AG04450 (cell line): ENCODE data around the gene MPPED2. TPM values are rescaled to one million over a fixed set of nuclear protein-coding genes. Genes with fewer than 3 reads are reported as not detected.

Experiments used
- CTCF ChIA-PET: fragments of 300-600, 350-600 bp; formaldehyde crosslinking; extraction: SDS; loops from one replicate; lab custom pipeline; 2022; ENCODE audit warnings: antibody characterized with exemption, inconsistent platforms; lab: Charles Lee
- POLR2A ChIA-PET: fragments of 350-600 bp; formaldehyde crosslinking; extraction: SDS; loops from one replicate; lab custom pipeline; 2021; ENCODE audit warnings: antibody characterized with exemption, inconsistent platforms; lab: Yijun Ruan, JAX
- DNase-seq: peaks from one replicate; pipeline ENCODE4 v3.0.0-alpha.2; 2011; ENCODE audit warnings: low read depth, low spot score
- H3K27ac ChIP-seq: one replicate; pipeline ENCODE4 v1.5.1; 2012; ENCODE audit warnings: low read depth, low read length, control low read depth
- H3K27me3 ChIP-seq: one replicate; pipeline ENCODE4 v1.6.0; 2012; ENCODE audit warnings: low read length; ENCODE audit not compliant: control insufficient read depth, insufficient read depth
- H3K4me3 ChIP-seq: 2 replicates; pipeline ENCODE4 v1.5.1; 2011; ENCODE audit warnings: mild to moderate bottlenecking, low read depth, low read length, control low read depth
- H3K9me3 ChIP-seq: 2 replicates; pipeline ENCODE4 v1.5.1; 2012; ENCODE audit warnings: low read length; ENCODE audit not compliant: control insufficient read depth, insufficient read depth
- polyA plus RNA-seq: library from polyadenylated mRNA; depleted of rRNA; stranded (reverse); fragments of >200 nt; gene quantifications from 2 replicates; pipeline ENCODE4 v1.2.3, GENCODE V29; 2011
- TF ChIP-seq, protein P1 (sequence below): IDR thresholded peaks from 2 replicates; pipeline ENCODE4 v1.5.1; 2011; ENCODE audit warnings: low read depth, low read length, control low read depth, inconsistent platforms

MPPED2 gene
- polyA plus RNA-seq, 1 experiment: not detected

DNA sequence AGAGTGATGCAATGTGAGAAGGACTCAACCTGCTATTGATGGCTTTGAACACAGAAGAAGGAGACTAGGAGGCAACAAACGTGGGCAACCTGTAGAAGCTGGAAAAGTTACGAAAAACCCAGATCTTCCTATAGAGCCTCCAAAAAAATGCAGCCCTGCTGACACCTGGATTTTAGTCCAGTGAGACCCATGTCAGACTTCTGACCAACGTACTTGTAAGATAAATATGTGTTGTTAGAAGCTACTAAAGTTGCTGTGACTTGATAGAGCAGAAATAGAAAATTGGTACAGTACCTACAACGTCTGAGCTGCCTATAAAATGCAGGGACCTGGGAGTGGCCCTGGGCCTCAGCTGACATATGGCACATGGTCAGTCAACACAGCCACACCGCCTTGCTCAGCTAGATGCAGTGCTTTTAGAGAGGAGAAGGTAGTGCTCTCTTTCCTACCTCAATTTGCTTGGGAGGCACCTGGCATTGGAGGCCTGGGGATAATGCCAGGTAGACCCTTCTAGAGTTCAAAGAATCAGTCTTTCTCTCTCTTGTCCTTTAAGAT, 165.8 kb downstream of the MPPED2 start:
- POLR2A ChIA-PET: no interaction called here
- H3K27ac ChIP-seq: no peak overlapping the region
- DNase-seq: no peak
- CTCF ChIA-PET: no interaction called here
- TF ChIP-seq, protein P1, sequence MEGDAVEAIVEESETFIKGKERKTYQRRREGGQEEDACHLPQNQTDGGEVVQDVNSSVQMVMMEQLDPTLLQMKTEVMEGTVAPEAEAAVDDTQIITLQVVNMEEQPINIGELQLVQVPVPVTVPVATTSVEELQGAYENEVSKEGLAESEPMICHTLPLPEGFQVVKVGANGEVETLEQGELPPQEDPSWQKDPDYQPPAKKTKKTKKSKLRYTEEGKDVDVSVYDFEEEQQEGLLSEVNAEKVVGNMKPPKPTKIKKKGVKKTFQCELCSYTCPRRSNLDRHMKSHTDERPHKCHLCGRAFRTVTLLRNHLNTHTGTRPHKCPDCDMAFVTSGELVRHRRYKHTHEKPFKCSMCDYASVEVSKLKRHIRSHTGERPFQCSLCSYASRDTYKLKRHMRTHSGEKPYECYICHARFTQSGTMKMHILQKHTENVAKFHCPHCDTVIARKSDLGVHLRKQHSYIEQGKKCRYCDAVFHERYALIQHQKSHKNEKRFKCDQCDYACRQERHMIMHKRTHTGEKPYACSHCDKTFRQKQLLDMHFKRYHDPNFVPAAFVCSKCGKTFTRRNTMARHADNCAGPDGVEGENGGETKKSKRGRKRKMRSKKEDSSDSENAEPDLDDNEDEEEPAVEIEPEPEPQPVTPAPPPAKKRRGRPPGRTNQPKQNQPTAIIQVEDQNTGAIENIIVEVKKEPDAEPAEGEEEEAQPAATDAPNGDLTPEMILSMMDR: no peak
- no peak overlapping the region for H3K4me3 ChIP-seq
- H3K27me3 ChIP-seq: no peaks in the 10 kb centered on the region
- H3K9me3 ChIP-seq: no peaks in the 10 kb centered on the region

DNA sequence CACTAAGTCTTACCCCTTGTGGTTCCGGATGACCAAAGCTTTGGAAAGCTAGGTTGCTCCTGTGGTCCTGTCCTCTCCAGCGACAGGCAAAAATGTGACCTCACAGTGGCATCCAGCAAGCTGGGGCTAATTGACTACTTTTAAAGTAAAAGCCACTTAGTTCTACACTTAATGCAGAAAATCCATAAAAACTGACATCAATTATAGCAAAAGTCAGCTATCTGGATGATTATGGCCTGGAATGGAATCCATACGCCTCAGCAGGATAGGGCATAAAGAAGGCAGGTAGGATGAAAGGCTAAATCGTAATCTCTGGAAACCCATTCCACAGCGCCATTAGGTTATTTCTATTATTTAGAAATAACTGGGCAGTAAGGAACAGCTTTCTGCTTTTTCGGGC, 171.3 kb downstream of the MPPED2 start:
- Histone ChIP-seq H3K4me3 (no peak overlapping the region), H3K27ac (no peak overlapping the region), H3K27me3 (no peaks in the 10 kb centered on the region), H3K9me3 (no peaks in the 10 kb centered on the region)
- CTCF ChIA-PET: no interaction called here
- DNase-seq: no peak
- POLR2A ChIA-PET: no interaction called here
- TF ChIP-seq, protein P1: no peak

DNA sequence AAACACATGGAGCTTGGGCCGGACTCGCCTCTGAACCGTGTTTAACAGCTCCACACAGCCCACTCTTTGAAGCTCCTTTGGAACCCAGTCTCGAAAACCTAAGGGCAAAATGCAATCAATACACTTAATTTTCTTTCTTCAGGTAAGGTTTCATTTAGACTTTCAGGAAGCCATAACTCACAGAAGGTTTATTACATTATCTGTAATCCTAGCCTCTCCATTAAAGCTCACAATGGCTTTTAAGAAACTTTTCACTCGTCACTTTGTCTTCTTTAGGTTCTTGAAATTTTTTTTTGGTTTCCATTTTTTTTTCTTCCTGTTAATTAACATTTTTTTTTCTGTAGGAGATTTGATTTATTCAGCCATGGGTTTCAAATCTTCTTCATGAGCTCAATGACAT, 171.9 kb downstream of the MPPED2 start:
- TF ChIP-seq, protein P1: no peak
- Histone ChIP-seq H3K9me3 (no peaks in the 10 kb centered on the region), H3K27ac (no peak overlapping the region), H3K4me3 (no peak overlapping the region), H3K27me3 (no peaks in the 10 kb centered on the region)
- ChIA-PET CTCF (no interaction called here), POLR2A (no interaction called here)
- no peak for DNase-seq

DNA sequence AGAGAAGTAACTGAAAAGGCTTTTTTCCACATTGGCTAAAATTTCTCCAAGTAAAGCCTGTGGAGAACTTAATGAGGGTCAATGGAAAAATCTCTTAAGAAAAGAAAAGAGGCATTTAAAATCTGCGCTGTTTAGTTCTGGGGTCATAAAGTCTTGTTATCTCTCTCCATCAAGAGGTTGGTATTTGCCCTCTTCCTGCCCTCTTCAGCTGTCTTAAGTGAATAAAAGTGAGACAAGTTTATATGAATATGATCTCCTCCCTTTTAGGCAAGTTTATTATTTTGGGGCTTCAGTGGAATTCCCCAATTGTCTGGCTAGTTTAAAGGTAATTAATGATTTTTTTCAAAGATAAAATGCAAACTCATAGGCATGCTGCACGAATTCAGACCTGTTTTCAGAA, 173.6 kb downstream of the MPPED2 start:
- CTCF ChIA-PET: interaction anchor here (0.6 kb wide), 1 partner anchor 455 kb away, joined by 3 read pairs; no protein-coding TSS in a partner anchor
- DNase-seq: no peak
- Histone ChIP-seq H3K9me3 (no peaks in the 10 kb centered on the region), H3K27ac (no peak overlapping the region), H3K4me3 (no peak overlapping the region), H3K27me3 (no peaks in the 10 kb centered on the region)
- TF ChIP-seq, protein P1: no peak
- POLR2A ChIA-PET: no interaction called here

DNA sequence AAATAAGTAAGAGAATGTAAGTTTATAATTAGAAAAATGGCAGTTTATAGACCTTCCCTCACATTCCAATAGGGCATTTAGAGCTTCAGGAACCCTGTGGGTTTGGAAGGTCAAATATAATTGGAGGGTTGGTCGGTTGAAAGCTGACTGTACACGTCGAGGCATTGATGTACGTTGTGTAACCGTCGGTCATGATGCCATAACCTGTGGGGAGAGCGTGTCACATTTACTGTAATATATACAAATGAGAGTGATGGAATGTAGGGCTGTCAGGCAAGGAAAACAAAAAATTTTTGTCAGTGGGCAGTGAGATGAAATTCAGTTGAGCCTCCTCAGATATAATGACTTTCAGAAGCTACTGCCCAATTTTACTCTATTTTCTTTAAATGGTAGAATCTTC, 174.8 kb downstream of the MPPED2 start:
- Histone ChIP-seq H3K27me3 (no peaks in the 10 kb centered on the region), H3K27ac (no peak overlapping the region), H3K4me3 (no peak overlapping the region), H3K9me3 (no peaks in the 10 kb centered on the region)
- ChIA-PET CTCF (no interaction called here), POLR2A (no interaction called here)
- TF ChIP-seq, protein P1: no peak
- DNase-seq: no peak
